Stimulated activated CD4-positive, alpha-beta T cell treated with anti-CD3 and anti-CD28 coated beads, Interleukin-12 subunit alpha, Interleukin-12 subunit beta, amount 100 ng/mL, for 4 hours (primary cell): ENCODE measurements around the gene STAT3.
"Not testable (repeated sequence)": the region's sequence is repeated elsewhere in the genome, so short reads cannot be mapped to it uniquely, and the experiment has no call there.

Source experiments
- DNase-seq: peaks from one replicate; pipeline ENCODE4 v3.0.0-alpha.2; 2020

STAT3 gene

GRCh38 chr17:42346481-42346880, 41.8 kb downstream of the STAT3 start:
- DNase-seq = no peak

- DNase-seq = no peak
Measured at GRCh38 chr17:42345396-42346073, 42.7 kb downstream of the STAT3 start.

DNA sequence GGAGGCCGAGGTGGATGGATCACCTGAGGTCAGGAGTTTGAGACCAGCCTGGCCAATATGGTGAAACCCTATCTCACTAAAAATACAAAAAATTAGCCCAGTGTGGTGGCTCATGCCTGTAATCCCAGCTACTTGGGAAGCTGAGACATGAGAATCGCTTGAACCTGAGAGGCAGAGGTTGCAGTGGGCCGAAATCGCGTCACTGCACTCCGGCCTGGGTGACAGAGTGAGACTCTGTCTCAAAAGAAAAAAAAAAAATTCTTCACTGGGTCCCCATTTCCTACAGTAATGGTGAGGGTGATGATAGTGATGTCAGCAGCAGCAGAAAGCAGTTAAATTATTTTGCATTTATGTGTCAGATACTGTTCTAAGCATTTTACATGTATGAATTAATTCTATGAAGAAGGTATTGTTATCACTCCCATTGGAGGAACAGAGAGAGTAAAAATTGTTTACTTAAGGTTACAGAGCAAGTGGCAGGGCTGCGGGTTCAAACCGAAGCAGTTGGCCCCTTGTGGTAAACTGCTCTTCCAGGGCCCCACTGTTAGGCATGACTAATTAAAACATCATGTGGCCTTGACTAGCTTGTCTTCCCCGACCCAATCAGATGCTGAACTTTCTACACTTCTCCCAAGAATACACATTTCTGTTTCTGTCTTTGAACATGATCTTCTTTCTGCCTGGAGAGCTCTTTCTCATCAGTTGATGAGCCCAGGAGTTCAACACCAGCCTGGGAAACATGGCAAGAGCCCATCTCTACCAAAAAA, 45.8 kb downstream of the STAT3 start:
- no peak for DNase-seq

- DNase-seq = no peak
Measured at GRCh38 chr17:42341568-42341967, 46.7 kb downstream of the STAT3 start.

DNA sequence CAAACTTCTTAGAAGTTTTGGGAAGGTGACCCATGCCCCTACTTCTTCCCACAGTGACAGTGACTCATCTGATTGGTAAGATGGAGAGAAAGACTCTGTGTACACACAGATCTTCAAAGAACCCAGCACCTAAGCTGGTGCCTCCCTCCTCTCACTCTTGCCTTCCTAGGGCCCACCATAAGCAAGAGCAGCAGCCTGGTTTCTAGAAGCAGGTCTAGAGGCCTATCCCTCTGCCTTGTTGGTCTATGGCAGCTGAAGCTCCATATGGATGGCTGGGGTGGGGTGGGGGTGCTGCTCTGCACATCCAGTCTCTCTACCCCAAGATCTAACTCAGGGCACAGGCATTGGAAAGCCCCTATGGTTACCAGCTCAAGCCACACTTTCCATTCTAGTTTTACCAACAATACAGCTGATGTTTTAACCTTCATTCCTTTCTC, 47.5 kb downstream of the STAT3 start:
- no peak for DNase-seq

DNA sequence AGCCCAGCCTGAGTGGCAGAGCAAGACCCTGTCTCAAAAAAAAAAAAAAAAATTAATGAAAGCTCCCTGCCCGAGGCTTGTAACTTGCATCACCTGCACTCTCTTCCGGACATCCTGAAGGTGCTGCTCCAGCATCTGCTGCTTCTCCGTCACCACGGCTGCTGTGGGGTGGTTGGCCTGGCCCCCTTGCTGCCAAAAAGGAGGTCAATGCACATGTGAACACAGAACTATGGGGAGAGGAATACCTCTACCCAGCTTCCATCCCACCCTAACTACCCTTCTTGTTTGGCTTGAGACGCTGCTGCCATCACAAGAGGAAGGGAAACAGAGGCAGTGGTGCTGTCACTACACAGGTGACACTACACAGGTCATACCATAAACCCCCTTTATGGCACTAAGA, 49.0 kb downstream of the STAT3 start:
- no peak for DNase-seq

GRCh38 chr17:42338427-42338985, 49.7 kb downstream of the STAT3 start:
- no peak for DNase-seq

- peak; percentile 54 for DNase-seq
Measured at GRCh38 chr17:42337442-42337841, 50.8 kb downstream of the STAT3 start.

DNA sequence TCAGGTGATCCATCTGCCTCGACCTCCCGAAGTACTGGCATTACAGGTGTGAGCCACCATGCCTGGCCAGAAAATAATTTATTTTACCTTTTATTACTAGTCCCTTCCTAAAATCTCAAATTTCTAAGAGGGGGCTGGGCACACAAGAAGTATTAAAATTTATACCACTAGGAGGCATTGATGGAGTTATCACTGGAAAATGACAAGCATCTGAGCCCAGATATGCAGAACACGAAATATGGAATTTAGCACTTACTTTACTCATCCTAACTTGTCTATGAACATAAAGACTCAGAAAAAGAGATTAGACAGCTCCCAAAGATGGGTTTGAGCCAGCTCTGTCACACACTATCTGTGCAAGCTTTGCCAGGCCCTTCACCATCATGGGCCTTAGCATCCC, 53.6 kb downstream of the STAT3 start:
- DNase-seq = no peak

GRCh38 chr17:42333053-42333452, 55.2 kb downstream of the STAT3 start:
- no peak for DNase-seq

- DNase-seq = no peak
Measured at GRCh38 chr17:42329025-42329976, 58.9 kb downstream of the STAT3 start.

- DNase-seq = no peak
Measured at GRCh38 chr17:42325026-42325425, 63.2 kb downstream of the STAT3 start.

DNA sequence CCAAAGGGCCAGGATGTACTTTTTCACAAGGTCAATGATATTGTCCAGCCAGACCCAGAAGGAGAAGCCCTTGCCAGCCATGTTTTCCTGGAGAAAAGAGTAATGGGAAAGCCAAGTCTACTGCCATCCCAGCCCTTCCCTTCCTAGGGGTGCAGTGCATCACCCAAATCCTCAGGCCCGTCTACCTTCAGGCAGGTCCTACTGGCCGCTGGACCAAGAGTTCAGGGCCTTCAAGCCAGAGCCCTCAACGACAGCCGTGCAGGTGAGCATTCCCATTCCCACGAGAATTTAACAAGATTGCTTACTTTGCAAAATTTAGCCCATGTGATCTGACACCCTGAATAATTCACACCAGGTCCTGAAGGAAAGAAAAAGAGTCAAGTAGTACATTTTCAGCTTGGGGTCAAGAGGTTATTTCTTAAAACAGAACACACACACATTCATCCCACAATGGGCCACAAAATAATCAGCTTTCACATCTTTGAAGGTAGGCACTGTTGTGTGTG, 64.9 kb downstream of the STAT3 start:
- no peak for DNase-seq

- peak; percentile 93 for DNase-seq
Measured at GRCh38 chr17:42322382-42323267, 65.6 kb downstream of the STAT3 start.

- DNase-seq = no peak
Measured at GRCh38 chr17:42321555-42321954, 66.7 kb downstream of the STAT3 start.

GRCh38 chr17:42317967-42318366, 70.3 kb downstream of the STAT3 start:
- DNase-seq = not testable (repeated sequence)

GRCh38 chr17:42317266-42317845, 70.9 kb downstream of the STAT3 start:
- no peak for DNase-seq

- DNase-seq = no peak
Measured at GRCh38 chr17:42316755-42317154, 71.5 kb downstream of the STAT3 start.

DNA sequence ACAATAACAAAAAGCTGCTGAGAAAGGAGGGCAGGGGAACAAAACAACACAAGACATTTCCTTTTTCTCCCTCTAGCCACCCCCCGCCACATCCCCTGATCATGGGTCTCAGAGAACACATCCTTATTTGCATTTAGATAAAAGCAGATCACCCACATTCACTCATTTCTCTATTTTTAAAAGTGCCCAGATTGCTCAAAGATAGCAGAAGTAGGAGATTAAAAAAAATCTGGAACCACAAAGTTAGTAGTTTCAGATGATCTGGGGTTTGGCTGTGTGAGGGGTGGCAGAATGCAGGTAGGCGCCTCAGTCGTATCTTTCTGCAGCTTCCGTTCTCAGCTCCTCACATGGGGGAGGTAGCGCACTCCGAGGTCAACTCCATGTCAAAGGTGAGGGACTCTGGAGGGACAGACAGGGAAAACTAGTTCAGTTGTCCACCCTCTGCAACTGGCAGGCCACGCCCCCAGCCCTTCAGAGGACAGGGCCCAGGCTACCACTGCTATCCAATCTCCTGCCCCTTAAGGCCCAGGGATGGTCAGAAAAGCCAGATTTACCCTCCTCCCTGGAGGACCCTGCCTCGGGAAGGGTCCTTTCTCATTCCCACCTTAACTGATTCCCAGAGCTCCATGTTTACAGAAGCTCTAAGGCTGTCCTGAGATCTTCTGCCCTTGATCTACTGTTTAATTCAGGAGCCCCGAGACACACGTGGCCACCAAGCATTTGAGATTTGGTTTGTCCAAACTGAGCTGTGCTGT, 72.7 kb downstream of the STAT3 start:
- DNase-seq = no peak

GRCh38 chr17:42313773-42314566, 74.3 kb downstream of the STAT3 start:
- no peak for DNase-seq
